Hippocampal formation (tissue), 2 donors: Measurements from ENCODE around the gene ATL1.
A peak's percentile ranks its signal among the peaks of the same experiment; 100 is the strongest.

Experiments used
- DNase-seq, 2 donors: peaks; one replicate each; lab custom pipeline; 2025; lab: John Stamatoyannopoulos, UW

ATL1 gene

DNA sequence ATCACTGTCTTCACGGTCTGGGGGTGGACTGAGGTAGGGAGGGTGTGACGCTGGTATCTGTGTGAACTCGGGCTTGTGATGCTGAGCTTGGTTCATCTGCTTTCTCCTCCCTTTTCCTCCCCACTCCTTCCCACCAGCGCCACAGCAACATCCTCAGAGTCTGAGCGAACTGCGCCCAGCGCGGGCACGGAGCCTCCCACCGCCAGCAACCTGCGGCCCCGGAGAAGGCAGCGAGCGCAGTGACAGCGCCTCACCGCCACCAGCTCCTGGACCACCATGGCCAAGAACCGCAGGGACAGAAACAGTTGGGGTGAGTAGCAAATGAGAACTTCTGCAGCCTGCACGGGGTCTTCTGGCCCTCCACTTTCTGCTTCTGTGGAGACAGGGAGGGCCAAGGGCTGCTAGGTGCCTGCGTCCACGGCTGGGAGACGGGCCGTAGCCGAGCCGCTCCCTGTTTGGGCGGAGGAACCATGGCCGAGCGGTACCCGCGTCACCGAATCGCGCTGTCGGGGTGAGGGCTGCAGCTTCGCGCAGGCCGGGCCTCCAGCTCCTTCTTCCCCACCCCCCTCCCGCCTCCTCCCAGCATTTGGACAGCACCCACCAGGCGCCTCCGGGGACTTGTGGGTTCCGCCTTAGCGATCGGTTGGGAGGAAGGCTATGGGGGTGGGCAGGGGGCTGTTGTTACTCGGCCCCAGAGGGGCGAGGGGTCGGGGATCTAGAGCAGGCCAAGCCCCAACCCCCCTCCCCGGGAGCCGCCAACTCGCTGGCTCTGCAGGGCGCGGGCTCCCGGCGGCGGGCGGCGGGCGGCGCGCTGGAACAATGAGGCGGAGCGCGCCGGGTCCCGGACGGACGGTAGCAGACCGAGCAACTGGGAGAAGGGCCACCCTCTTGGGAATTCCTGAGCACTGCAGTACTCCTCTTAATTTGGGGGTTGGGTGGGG is at the start of gene ATL1:
TSS of gene ATL1 (plus strand) at position 156 of the 941 bp plus-strand sequence. CDS start at position 277, 121 bp downstream.
- peak; percentile 74 to 85 for DNase-seq

DNA sequence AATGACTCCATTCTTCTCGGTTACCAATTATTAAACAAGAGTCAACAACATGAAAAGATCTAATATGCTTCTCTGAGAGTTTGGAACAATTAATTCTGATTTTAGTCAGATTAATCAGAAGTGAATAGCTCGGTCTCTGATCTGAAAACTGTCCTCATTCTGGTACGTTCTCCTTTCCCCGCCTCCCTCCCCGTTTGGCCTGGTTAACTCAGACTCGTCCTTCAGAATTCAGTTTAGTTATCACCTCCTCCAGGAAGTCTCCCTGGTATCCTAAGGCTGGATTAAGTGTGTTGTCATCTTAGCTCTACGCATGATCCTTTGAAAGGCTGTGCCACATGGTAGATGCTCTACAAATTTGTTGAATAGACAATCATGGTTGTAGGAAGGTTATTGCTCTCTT is 49.8 kb upstream of the ATL1 start:
- no peak for DNase-seq

DNA sequence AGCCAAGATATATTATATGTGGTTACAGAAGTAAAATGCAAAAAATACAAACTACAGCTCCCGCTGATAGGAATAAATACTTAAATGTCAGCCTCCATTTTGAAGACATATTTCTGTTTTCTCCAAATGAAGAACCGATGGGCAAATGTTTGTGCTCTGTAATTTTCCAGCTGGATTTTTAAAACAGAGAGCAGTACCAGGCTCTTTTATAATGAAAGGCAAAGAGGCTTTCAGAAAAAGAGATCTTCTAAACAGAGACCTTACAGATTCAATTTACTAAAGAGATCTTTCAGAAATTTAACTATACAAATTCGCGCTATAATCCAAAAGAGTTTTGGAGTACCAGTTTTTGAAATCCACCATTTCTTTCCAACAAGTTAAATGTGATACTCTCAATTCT is 47.5 kb upstream of the ATL1 start:
- peak in 1 of 2 donors; percentile 78 for DNase-seq

DNA sequence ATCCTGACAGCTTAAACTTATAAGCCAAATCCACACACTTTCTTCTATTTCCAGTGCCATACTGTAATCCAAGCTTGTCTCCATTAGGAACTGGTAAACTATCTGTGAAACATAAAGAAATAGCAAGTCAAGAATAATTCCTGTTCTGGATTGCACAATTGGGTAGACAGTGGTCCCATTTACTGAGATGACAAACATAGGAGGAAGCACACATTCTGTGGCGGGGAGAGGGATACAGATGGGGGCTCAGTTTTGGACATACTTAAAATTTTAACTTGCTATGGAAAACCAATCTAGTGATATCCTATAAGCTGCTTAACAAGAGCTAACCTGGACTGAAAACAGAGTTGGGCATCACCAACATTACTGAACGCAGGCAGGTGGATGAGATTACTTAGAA is 43.9 kb upstream of the ATL1 start:
- no peak for DNase-seq

DNA sequence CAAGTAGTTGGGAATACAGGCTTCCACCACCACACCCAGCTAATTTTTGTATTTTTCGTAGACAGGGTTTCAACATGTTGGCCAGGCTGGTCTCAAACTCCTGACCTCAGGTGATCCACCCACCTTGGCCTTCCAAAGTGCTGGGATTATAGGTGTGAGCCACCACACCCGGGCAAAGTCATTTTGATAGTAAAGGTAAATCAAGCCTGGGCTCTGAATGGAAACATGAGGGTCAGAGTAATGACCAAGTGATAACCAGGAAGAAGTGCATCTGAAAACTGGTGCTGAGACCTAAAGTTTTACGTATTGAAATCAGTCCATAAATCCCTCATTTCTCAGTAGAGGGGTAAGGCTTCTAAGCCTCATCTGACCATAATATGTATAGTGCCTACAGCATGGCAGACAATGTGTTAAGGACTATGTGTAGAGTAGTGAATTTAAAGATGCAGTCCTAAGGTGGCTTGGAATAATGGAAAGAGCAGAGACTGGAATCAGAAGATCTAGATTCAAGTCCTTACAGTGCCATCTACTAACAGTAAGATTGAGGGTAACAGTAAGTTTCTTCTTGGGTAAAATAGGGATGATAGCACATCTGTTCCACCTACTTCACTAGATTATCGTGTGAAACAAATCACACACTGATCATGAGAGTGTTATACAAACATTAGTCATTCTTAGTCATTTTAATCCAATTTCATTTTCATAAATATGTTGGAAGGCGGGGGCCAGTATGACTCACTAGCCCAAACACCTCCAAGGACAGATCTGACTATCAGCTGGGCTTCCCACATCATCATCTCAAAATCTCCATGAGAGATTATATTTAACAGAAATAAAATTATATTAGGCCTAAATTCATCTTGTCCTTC is 38.8 kb upstream of the ATL1 start:
- no peak for DNase-seq

DNA sequence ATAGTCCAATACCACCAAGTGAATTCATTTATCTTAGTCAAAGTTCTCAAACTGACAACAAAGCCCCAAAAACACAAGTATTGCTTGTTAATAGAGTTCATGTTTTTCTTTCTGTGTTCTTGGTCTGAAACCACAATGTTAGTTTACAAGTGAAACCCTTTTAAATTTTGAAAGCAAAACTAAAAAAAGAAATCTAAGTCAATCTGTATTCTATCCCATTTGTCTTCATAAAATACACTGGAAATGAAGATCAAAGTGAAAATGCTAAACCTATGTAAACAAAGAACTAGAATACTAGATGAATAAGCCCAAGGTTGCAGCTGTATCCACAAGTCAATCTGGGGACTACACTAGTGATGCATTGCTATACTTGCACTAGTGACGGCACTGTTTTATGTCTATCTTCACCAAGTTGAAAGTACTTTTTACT is 38.0 kb upstream of the ATL1 start:
- DNase-seq: no peak

DNA sequence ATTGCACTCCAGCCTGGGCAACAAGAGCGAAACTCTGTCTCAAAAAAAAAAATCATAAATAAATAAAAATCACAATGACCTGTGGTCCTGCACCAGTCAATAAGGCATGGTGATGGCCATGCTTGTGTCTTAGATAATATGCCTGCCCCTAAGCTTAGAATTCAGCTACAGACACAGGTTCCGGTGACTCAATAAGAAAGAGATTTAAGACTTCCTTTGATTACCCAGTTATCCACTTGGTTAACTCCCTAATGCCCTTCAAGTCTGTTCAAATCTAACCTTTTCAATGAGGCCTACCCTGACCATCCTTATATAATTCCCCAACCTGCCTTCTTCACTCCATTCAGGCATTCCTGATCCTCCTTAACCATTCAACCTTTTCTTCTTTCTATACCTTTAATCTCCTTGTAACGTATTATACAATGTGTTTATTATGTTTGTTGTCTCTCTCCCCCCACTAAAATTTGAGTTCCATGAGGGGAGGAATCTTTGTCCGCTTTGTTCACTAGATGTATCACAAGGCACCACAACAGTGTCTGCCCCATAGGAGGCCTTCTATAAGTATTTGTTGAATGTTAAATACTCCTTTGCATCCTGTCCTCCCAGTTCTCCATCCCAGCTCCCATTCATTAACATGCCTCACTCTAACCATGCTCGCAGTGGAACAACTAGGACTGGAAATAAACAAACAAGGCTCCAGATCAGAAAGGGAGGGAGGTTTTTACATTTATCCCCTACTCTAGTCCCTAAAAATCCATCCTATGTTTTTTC is 36.5 kb upstream of the ATL1 start:
- DNase-seq: no peak

DNA sequence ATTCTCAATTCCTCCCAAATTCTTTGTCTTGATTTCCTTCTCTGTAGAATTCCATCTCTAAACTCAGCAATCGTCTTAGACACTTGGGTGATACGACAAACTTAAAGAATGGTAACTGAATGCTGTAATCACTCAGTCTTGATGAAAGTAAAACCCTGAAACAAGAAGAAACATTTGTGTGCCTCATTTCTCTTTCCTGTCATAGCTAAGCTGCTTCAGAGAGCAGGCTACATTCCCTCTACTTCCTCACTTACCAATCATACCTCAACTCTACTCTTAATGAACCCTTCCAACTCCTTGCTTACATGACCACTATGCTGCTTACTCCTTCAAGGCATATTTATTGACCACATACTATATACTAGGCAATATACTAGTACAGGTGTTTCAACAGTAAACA is 35.9 kb upstream of the ATL1 start:
- no peak for DNase-seq

DNA sequence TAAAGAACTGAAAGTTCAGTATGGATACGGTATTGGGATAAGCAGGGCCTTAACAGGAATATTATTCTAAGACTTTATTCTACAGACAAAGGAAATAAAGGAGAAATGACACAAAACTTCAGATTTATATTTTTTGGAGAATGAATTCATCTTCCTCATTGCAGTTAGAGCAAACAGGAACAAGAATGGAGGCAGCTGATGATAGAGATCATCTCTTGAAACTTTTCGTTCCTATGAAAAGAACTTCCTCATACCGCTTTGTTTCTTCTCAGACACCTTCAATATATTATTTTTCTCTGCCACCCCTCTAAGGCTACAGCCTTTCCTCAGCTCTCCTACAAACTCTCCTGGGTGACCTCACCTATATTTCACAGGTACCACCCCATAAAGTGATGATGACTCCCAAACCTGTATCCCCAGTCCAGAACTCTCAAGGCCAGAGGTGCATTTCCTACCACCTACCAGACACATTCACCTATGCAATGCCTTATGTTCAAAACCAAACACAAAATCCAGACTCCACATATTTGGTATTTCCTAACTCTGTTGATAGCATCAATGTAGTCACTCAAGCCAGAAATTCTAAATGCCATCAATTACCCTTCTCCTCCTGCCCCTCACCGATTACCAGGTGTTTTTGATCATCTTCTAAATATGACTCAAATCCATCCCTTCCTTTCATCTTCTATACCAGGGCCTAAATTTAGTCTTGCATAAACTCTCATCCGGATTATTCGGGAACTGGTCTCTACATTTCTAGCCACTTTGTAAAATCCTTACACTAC is 35.0 kb upstream of the ATL1 start:
- no peak for DNase-seq

DNA sequence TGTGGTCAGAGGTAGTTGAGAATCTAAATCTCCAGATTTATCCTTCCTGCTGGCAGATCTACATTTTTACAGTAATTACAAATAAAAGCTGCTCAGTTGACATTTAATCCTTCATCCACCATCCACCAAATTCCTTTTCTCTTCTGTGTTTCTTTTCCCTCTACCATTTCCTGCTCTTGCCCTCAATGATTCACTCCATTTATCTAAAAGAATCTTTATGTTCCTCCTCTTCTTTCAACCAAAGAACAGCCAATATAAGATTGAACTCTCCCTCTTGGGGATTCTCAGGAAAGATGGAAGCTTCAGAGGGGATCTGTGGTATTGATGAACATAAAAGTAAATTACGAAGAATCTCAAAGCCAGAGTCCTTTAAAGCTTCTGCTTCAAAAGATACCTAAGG is 31.9 kb upstream of the ATL1 start:
- DNase-seq: no peak

DNA sequence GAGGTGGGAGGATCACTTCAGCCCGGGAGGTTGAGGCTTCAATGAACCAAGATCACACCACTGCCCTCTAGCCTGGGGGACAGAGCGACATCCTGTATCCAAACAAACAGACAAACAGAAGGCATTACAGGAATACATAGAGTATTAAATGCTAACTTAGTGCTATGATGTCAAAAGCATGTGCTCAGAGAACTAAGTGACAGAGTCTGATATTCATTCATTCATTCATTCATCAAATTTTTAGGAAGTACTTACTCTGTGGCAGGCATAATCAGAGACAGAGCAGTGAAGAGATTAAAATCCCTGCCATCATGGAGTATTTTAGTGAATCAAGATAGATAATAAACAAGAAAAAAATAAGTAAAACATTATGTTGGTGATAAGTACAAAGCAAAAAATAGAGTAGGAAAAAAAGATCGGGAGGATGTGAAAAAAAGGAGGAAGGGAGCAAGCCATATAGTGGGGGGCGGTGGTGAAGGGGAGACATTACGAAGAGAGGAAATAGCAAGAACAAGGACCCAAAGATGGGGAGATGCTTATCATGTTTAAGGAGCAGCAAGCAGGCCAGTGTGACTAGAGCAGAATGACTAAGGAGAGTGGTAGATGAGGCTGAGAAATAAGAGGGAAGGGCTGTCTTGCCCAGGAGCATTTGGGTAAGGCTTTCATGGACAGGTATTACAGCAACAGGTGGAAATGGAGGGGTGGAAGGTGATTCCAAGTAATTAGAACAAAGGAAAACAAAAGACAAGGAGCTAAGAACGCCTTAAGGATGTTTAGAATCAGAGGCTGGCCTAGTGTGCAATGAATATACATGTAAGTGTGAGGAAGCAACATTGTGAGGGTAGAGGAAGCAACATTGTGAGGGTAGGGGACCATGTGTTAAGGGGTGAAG is 30.4 kb upstream of the ATL1 start:
- no peak for DNase-seq

DNA sequence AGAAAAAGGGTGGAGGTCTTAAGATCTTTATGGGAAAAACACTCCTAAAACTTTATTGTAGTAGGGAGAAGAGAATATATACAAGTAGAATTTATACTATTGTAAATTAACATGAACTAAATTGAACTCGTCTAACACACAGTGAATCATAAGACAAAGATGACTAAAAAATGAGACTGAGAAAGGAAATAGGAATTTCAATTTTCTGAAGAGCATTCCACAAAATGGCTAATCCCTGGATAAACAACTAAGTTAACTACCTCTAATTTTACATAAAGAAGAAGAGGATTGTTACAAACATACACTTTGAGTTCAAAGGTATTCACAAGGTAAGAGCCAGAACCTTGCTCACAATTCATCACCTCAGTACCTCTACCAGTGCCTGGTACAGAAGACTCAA is 29.6 kb upstream of the ATL1 start:
- DNase-seq: no peak

DNA sequence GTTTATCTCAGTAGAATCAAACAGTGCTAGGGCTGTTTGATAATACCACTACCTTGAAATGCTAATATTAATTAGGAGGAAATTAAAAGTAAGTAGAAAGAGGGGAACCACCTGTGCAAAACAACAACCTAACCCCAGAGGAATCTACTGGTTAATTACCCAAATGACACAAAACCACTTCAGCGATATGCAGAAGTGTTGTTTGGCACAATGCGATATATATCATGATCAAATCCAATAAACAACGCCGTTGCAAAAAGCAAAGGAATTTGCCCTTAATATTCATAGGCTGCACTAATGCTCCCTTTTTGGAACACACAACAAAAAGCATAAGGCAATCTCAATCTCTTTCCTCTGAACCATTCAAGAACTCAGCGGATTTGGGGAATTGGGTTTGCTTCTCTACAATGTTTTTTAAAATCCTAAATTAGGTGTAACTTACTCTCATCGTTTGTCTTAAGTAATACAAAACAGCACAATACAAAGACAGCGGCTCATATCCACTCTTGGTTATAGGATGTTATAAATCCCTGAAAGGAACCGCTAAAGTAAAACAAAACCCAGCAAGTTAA is 29.1 kb upstream of the ATL1 start:
- DNase-seq: no peak

DNA sequence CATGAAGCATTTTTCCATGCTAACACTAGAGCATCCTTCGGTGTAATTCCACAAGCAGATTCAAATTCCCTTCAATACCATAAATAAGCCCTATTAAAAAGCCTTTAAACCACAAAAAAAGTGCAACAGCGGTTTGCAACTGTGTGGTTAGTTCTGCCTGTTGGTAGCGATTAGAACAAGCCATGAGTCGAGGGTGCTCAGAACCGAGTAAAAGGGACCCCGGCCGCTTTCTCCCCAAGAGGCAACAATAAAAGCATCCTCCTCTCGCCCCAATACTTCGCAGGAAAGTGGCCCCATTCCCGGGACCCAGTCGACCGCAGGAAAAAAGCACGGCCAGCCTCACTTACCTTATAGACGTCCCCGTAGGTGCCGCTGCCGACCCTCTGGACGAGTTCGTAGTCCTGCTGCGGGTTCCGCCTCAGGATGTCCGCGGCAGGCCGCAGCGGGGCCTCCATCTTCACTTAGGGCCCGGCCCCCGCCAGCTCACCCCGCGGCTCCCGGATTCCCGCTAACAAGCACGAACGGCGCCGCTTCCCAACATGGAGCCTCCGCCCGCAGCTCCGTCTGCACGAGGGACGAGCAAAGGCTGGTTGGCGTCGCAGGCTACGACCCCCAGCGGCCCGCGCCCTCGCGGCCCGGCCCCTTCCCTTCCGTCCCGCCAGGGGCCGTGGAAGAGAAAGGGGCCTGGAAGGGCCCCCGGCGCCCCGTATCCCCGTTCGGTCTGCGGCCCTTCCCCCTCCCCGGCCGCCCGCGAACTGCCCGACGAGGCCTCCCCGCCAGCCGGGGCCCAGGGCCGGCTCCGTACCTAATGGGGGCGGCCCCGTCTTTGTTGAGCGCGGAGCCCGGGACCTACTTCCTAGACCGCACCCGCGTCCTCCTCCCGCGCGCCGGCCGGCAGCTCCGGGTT is 28.1 kb upstream of the ATL1 start:
- peak in 1 of 2 donors; percentile 53 for DNase-seq

DNA sequence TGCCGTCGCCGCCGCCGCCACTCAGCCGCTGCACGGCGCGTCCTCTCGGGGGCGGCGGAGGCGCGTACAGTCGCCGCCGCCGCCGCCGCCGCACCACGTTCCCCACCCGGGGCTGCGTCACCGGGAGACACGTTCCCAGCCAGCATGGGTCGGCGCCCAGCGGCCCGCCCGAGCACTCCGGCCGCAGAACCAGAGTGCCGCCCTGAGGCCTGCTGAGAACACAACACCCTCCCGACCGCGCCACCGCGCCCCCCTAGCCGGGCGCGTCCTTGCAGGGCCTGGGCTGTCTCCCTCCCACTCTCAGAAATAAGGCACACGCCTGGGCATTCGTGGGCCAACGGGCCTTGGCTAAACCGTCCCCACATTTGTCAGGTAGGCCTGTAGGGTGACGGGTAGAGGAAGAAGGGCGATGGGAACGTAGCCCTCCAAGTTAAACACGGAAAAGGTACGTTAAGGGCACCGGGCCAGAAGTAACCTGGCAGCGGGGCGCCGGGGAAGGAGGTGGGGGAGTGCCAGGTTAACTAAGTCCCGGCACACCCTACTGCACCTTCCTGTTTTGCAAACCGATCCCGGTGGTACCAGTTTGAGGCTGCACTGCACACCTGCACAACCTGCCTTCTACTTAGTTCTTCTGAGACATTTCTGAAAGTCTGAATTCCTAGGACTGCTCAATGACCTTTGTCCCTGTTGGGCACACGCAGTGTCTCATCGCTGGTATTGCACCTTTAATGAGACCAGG is 27.3 kb upstream of the ATL1 start, which contains the start of gene MAP4K5:
TSS of gene MAP4K5 (minus strand) at position 68 of the 739 bp plus-strand sequence. CDS start 520 bp downstream, outside the sequence.
- DNase-seq: peak; percentile 85 to 93

DNA sequence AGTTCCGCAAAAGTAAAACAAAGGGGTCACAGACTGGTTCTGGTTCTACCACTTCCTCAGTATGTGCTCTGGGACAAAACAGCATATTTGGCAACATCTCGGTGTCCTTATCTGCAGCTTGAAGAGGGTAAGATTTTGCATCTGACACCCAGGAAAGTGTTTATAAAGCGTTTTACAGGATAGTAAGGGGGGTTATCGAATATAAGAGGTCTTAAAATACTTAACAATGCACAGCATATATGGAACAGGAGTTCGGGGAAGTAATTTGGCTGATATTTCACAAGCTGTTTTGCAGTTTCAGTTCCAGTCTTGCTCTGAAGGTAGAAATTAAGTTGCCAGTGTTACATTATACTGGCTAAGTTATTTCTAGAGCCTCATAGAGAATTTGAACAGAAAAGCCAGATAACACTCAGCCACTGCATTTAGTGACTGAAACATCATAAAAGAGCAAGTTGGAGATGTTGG is 26.7 kb upstream of the ATL1 start:
- peak in 1 of 2 donors; percentile 60 for DNase-seq

DNA sequence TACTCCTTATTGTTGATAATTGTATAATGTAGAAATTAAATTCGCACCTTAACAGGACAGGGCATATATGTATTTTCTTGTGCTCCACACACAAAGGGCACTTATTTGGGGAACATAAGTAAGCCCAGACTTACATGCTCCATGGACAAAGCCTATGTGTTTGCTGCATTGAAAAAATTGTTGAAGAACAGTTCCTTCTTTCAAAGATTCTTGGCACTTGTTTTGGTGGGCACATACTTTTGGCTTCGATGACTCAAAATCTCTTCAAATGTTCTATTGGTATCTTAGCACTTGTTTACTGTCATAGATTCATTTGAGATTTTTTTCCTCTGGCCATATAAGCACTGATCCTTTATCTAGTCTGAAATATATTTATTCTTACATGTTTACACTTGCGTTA is 26.1 kb upstream of the ATL1 start:
- peak in 1 of 2 donors; percentile 84 for DNase-seq

DNA sequence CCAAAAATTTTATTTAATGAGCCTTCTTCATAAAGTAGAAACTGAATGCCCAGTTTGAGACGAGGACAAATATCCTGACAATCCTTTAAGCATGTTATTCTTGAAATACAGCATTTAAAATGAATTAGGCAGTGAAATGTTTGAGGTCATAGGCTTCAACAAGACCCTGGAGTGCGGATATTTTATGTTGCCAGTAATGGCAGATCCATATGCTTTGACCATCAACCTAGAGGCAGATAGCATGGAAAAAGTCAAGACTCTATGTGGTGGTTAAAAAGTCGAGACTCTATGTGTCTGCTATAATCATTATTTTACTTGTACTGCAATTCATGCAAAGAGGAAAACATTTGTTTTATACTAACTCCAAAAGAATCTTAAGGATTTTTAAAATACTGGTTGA is 25.5 kb upstream of the ATL1 start:
- DNase-seq: no peak
